HL-60 (cell line): ENCODE measurements around the gene SPEM2.

Source experiments
- DNase-seq, 2 experiments: peaks; one replicate each; pipeline ENCODE4 v3.0.0-alpha.2; 2010 to 2020; ENCODE audit warnings: low read depth in 1 of 2, low spot score in 1 of 2
- H3K27ac ChIP-seq: fragments of 250-450 bp; sonication (Bioruptor Pico); replicated peaks from 2 replicates; pipeline ENCODE4 v1.5.1; 2020; ENCODE audit warnings: mild to moderate bottlenecking, moderate library complexity
- H3K27me3 ChIP-seq: fragments of 250-450 bp; sonication (Bioruptor Pico); 2 replicates; pipeline ENCODE4 v1.5.1; 2021; ENCODE audit warnings: mild to moderate bottlenecking, moderate library complexity; ENCODE audit not compliant: insufficient read depth, poor library complexity, severe bottlenecking
- H3K4me3 ChIP-seq: replicated peaks from 2 replicates; pipeline ENCODE4 v1.5.1; 2011; ENCODE audit warnings: mild to moderate bottlenecking, control low read depth, low read length; ENCODE audit not compliant: insufficient read depth
- GABPA ChIP-seq: IDR thresholded peaks from 2 replicates; pipeline ENCODE4 v1.6.1; 2012; ENCODE audit warnings: low read depth
- POLR2AphosphoS5 ChIP-seq: IDR thresholded peaks from 2 replicates; pipeline ENCODE4 v1.6.1; 2012; ENCODE audit warnings: low read depth
- REST ChIP-seq: IDR thresholded peaks from 2 replicates; pipeline ENCODE4 v1.6.1; 2012; ENCODE audit warnings: low read depth; ENCODE audit not compliant: insufficient replicate concordance
- SPI1 ChIP-seq: IDR thresholded peaks from 2 replicates; pipeline ENCODE4 v1.6.1; 2012; ENCODE audit warnings: low read depth, mild to moderate bottlenecking, borderline replicate concordance
- TF ChIP-seq, protein P1 (sequence below): IDR thresholded peaks from one replicate; pipeline ENCODE4 v1.5.1; 2011; ENCODE audit warnings: low read length, control low read depth, inconsistent platforms; ENCODE audit not compliant: insufficient read depth

SPEM2 gene

DNA sequence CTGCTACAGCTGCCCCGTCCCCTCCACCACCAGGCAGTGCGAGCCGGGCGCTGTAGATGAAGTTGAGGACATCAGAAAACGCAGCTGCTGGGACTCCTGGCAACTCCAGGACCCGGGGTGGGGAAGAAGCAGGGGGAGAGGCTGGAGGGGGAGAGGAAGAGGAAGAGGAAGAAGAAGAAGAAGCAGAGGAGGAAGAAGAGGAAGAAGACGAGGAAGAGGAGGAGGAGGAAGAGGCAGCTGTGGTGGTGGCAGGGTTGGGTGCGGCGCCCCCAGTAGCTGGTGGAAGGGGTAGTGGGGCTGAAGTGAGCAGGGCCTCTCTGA is 40.9 kb downstream of the SPEM2 start:
- Histone ChIP-seq H3K27me3 (no peaks in the 10 kb centered on the region), H3K27ac (no peak overlapping the region), H3K4me3 (no peak overlapping the region)
- DNase-seq, result no peak
- TF ChIP-seq, protein P1, sequence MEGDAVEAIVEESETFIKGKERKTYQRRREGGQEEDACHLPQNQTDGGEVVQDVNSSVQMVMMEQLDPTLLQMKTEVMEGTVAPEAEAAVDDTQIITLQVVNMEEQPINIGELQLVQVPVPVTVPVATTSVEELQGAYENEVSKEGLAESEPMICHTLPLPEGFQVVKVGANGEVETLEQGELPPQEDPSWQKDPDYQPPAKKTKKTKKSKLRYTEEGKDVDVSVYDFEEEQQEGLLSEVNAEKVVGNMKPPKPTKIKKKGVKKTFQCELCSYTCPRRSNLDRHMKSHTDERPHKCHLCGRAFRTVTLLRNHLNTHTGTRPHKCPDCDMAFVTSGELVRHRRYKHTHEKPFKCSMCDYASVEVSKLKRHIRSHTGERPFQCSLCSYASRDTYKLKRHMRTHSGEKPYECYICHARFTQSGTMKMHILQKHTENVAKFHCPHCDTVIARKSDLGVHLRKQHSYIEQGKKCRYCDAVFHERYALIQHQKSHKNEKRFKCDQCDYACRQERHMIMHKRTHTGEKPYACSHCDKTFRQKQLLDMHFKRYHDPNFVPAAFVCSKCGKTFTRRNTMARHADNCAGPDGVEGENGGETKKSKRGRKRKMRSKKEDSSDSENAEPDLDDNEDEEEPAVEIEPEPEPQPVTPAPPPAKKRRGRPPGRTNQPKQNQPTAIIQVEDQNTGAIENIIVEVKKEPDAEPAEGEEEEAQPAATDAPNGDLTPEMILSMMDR, result no peak
- TF ChIP-seq SPI1 (no peak), GABPA (no peak), REST (no peak), POLR2AphosphoS5 (no peak)

- no peak overlapping the region for H3K4me3 ChIP-seq
- TF ChIP-seq POLR2AphosphoS5, result no peak
- no peak for TF ChIP-seq SPI1
- TF ChIP-seq REST, result no peak
- TF ChIP-seq, protein P1, result no peak
- no peak for TF ChIP-seq GABPA
- peak in 1 of 2 experiments; percentile 11 for DNase-seq
- H3K27me3 ChIP-seq, result no peaks in the 10 kb centered on the region
- H3K27ac ChIP-seq, result peak overlapping the region; percentile 22; the same call in 1 of the 2 replicates
Measured at GRCh38 chr17:7466639-7467341, 41.4 kb downstream of the SPEM2 start.

GRCh38 chr17:7467498-7467897 is 42.1 kb downstream of the SPEM2 start:
- H3K27ac ChIP-seq, result no peak overlapping the region
- H3K4me3 ChIP-seq, result no peak overlapping the region
- H3K27me3 ChIP-seq, result no peaks in the 10 kb centered on the region
- no peak for DNase-seq
- no peak for TF ChIP-seq SPI1
- no peak for TF ChIP-seq GABPA

DNA sequence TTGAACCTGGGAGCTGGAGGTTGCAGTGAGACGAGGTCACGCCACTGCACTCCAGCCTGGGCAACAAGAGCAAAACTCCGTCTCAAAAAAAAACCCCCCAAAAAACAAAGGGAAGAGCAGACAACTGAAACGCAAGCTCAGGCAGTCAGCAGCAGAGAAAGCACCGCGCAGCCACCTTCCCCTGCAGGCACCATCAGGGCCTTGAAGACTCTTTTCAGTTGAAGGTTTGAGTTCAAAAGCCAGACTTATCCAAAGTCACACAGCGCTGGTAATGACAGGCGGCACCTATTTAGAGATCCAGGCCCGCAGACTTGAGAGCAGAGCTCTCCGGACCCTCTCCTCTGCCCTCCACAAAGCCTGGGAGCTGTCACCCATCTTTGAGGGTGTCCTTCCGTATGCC is 42.9 kb downstream of the SPEM2 start:
- TF ChIP-seq, protein P1, result no peak
- TF ChIP-seq SPI1 (no peak), GABPA (no peak), POLR2AphosphoS5 (no peak)
- no peak for DNase-seq
- no peak overlapping the region for H3K4me3 ChIP-seq
- no peak overlapping the region for H3K27ac ChIP-seq
- no peaks in the 10 kb centered on the region for H3K27me3 ChIP-seq
